HFF-Myc (cell line): Measurements from ENCODE around the gene FRMPD2.

ENCODE experiments used
- DNase-seq: peaks from one replicate; pipeline ENCODE4 v3.0.0-alpha.2; 2011; ENCODE audit warnings: low read depth; ENCODE audit errors: extremely low read depth
- H3K4me3 ChIP-seq: replicated peaks from 2 replicates; pipeline ENCODE4 v1.5.1; 2011; ENCODE audit warnings: low read depth, mild to moderate bottlenecking, control low read depth, low read length
- TF ChIP-seq, protein P1 (sequence below): IDR thresholded peaks from 2 replicates; pipeline ENCODE4 v1.5.1; 2012; ENCODE audit warnings: mild to moderate bottlenecking, low read depth, low read length, control low read depth; ENCODE audit errors: missing control alignments

The FRMPD2 gene

DNA sequence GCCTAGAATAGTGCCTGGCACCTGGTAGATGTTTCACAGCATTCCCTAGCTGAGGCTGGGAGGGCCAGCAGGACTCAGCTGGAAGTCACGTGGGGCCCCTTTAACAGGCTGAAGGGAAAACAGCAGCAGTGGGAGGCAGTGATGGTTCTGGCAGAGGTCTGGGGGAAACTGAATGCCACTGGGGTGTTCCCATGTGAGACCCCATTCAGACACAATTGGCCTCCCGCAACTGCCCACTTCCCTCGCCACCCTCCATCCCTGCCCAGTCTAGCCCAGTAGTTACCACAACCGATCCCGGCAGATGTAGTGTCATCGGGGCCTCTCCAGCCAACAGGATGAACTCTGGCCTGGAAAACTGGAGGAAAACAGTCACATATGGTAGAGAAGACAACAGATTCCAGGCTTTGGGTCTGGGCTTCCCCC, 38.3 kb downstream of the FRMPD2 start:
- H3K4me3 ChIP-seq: no peak overlapping the region
- TF ChIP-seq, protein P1, sequence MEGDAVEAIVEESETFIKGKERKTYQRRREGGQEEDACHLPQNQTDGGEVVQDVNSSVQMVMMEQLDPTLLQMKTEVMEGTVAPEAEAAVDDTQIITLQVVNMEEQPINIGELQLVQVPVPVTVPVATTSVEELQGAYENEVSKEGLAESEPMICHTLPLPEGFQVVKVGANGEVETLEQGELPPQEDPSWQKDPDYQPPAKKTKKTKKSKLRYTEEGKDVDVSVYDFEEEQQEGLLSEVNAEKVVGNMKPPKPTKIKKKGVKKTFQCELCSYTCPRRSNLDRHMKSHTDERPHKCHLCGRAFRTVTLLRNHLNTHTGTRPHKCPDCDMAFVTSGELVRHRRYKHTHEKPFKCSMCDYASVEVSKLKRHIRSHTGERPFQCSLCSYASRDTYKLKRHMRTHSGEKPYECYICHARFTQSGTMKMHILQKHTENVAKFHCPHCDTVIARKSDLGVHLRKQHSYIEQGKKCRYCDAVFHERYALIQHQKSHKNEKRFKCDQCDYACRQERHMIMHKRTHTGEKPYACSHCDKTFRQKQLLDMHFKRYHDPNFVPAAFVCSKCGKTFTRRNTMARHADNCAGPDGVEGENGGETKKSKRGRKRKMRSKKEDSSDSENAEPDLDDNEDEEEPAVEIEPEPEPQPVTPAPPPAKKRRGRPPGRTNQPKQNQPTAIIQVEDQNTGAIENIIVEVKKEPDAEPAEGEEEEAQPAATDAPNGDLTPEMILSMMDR: no peak
- no peak for DNase-seq

DNA sequence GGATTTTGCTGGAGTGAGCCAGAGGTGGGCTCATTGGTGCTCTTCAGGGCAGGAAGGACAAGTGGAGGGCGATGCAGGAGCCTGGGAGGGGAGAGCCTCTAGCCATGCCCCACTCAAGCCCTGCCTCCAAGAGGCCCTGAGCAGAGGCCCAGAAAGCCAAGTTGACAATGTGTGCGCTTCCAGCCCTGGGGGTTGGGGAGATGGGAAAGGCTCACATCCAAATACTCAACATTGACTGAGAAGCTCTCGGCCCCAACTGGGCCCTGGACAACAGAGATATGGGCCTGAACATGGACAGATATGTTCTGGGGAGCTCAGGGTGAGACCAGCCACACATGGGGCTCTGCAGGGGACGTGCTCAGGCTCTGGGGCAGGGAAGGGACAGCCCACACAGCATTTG, 39.0 kb downstream of the FRMPD2 start:
- DNase-seq: no peak
- TF ChIP-seq, protein P1: no peak

DNA sequence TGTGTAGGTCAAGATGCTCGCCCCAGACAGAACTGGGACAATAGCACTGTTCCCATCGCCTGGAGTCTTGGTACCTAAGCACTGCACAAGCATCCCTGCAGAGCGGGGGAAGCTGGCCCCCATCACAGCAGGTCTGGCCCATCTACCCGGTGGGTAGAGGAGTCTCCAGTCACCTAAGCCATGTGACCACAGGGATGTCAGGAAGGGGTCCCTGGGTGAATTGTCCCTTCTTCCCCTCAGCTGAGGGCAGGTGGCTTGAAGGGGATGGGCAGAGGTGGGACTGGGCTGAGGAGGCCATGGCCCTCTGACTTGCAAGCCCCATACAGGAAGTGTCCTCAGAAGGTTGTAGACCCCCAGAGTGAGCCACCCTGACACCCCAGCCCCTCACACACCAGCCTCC, 39.7 kb downstream of the FRMPD2 start:
- no peak for DNase-seq
- TF ChIP-seq, protein P1: no peak
- no peak overlapping the region for H3K4me3 ChIP-seq

More for the DNA sequence above, 39.0 kb downstream of the FRMPD2 start:
- H3K4me3 ChIP-seq: no peak overlapping the region

DNA sequence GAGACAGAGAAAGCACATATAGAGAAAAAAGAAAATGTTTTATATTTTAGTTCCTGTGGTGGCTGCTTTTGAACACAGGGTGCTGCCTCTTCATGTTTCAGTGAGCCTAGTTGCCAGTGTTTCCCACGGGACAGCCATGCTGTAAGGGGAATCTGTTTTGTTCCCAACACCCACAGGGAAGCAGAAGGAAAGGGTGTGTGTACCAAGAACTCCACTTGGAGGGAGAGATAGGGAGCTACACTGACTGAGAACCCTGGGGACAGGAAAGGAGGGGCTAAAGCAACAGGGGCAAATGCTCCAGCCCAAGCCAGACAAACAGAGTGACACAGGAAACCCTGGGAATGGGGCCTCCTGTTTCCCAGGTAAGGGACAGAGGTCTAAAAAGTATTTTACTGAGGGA, 40.2 kb downstream of the FRMPD2 start:
- TF ChIP-seq, protein P1: no peak
- no peak for DNase-seq
- H3K4me3 ChIP-seq: no peak overlapping the region

DNA sequence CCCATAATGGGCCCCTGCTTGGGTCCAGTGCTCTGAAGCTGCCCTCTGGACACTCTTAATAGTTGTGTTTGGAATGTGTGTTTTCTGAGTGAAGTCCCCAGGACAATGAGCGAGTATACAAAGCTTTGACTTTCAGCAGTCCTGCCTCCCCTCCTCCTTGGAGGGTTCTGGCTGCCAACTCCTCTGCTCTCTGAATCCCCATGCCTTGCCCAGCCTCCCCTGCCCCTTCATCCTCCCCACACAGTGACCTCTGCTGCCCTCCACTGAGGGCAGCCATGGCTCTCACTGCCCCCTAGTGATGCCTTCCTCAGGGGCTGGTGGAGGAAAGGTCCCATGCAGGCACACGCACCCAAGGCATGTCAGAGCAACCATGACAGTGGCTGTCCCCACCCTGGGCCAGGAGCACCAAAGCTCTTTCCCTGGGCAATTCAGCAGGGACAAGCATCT, 40.9 kb downstream of the FRMPD2 start:
- no peak for DNase-seq
- no peak overlapping the region for H3K4me3 ChIP-seq
- TF ChIP-seq, protein P1: no peak

DNA sequence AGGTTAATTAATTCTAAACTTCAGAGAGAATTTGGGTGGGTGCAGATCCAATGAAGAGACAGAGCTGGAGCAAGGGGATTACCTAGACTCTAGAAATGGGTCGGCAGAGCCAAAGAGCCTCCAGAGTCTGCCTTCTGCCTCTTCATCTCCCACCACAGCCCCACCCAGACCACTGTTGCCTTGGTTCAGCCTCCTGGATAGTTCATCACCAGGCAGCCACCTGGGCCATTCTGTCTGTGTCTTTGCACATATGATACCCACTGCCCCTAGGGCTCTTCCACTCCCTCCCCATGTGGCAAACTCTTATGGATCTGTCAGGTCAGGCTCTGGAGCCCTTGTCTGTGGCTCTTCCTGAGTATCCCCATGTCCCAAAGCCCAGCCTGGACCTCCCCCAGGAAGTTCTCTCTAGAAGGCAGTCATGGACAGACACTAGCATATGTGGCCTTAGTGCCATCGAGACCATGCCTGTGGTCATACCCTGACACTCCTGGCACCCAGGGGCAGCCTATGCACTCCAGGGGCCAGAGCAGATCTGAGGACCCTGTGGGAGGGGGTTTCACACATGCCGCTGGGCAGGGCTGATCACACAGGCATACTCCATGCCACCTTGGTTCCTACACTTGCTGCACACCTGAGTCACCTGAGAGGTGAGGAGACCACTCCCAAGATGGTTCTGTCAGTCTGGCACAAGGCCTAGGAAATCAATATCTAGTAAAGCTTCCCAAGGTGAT, 41.6 kb downstream of the FRMPD2 start:
- H3K4me3 ChIP-seq: no peak overlapping the region
- TF ChIP-seq, protein P1: no peak
- no peak for DNase-seq
